GM19035 (cell line): Measurements from ENCODE around the gene CSN1S1.

Source experiments
- ATAC-seq: cut with Tn5 transposase; IDR thresholded peaks from one replicate; pipeline ENCODE4 v1.9.1; 2021; ENCODE audit not compliant: unreplicated experiment

CSN1S1 gene

DNA sequence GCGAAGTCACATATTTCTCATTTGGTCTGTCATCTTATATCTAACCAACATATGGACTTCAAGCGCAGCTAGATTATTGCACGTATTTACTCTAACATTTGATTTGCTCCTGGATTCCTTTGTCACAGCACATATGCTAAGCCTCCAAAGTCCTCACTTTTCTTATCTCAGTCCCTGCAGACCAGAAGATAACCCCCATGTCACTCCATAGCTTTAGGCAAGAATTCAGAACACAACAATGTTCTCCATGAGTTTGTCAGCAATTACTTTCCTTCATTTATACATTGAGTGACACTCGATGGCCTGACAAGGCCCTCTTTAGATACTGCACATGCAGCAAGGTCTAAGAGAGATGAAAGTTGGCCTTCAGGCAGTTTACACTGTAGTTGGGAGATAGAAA is 60.1 kb downstream of the CSN1S1 start:
- ATAC-seq = no peak

DNA sequence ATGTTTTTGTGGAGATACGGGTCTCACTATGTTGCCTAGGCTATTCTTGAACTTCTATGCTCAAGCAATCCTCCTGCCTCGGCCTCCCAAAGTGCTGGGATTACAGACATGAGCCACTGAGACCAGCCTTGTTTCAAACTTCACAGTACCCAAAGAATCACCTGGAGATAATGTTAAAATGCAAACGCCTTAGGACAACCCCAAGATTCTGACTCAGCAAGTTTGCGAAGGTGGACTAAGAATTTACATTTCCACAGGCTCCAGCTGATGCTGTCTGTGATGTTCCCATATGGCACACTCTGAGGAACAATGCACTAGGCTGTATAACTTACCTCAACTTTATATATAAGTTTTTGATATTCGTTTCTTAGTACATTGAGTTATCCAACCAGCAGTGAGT is 63.9 kb downstream of the CSN1S1 start:
- no peak for ATAC-seq

DNA sequence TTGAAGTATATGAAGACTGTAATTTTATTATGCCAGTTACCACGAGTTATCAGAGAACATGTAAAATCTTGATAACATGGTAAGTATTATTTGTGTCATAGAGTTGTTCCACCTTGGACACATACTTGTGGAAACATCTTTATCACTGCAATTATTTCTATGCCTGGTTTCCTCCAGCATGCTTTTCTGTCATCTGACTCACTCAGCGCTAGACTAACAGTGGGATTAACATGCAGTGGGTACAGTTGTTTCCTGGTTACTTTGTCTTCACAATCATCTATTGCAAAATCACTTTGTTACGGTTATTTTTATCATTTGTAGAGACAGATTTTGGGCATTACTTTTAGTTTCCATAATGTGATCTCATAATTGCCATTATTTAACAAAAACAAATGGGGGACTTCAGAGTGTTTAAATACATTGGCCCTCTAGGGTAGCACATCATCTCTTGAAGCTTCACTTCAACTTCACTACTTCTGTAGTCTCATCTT is 64.7 kb downstream of the CSN1S1 start, which contains the start of gene STATH:
TSS of gene STATH (plus strand) at position 441 of the 491 bp plus-strand sequence. CDS start 2,472 bp downstream, outside the sequence.
- no peak for ATAC-seq
